ENCODE measurements around the gene MRPS25.

MRPS25 gene

DNA sequence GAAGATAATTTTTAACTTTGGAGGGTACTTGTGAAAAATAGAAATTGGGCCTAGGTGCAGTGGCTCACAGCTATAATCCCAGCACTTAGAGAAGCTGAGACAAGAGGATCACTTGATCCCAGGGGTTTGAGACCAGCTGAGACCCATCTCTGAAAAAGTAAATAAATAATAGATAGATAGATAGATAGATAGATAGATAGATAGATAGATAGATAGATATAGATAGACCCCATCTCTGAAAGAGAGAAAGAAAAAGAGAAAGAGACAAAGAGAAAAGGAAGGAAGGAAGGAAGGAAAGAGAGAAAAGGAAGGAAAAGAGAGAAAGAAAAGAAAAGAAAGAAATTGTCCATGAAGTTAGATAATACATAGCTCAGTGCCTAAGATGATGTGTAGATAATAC, 35.5 kb downstream of the MRPS25 start:
- TF ChIP-seq CTCF (conservative IDR thresholded peaks at IDR 0.05), result no peak
- no peak for TF ChIP-seq ZFX (IDR thresholded peaks at IDR 0.05)
- H3K27ac ChIP-seq, result no peak overlapping the region

DNA sequence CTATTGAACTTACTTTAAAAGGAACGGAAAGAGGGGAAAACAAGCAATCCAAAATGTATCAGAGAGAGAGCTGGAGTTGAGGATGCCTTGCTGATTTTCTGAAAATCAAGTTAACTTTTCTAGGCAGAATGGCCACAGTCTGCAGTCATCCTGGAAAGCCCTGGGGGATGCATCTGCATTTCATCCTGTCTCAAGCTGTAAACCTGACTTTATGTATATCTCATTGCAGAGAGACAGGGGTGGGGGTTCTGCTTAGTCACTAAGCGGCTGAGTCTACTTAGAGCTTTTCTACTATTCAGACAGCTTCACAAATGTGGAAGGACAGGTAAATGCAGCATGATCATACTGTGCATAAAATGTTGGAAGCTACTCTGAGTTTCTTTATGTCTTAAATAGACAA, 41.4 kb downstream of the MRPS25 start:
- no peak overlapping the region for H3K27ac ChIP-seq
- TF ChIP-seq CTCF (conservative IDR thresholded peaks at IDR 0.05) (no peak), ZFX (IDR thresholded peaks at IDR 0.05) (no peak)

DNA sequence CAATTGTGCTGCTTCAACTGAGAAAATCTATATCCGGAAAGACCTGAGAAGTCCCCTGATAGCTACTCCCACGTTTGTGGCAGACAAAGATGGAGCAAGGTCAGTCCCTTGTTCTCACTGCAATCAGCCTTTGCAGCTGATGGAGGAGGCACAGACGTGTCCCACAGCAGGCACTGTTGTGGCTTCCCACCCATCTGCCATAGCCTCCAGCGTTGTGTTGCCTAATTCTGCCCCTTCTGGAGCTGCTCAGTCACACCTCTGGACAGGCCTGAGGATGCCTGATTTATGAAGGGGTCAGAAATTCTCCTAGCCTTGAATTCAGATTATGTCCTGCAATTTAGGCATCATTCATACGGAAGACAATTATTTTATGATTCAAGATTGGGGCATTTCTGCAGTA, 41.9 kb downstream of the MRPS25 start:
- no peak for TF ChIP-seq CTCF (conservative IDR thresholded peaks at IDR 0.05)
- TF ChIP-seq ZFX (IDR thresholded peaks at IDR 0.05), result no peak
- H3K27ac ChIP-seq, result no peak overlapping the region

- H3K27ac ChIP-seq, result no peak overlapping the region
- TF ChIP-seq CTCF (conservative IDR thresholded peaks at IDR 0.05) (no peak), ZFX (IDR thresholded peaks at IDR 0.05) (no peak)
These were observed 47.9 kb downstream of the MRPS25 start for GRCh38 chr3:15017191-15017590.

- no peak overlapping the region for H3K27ac ChIP-seq
- TF ChIP-seq ZFX (IDR thresholded peaks at IDR 0.05) (no peak), CTCF (conservative IDR thresholded peaks at IDR 0.05) (no peak)
These were observed 49.7 kb downstream of the MRPS25 start for GRCh38 chr3:15015456-15015855.

- no peak for TF ChIP-seq ZFX (IDR thresholded peaks at IDR 0.05)
- no peak for TF ChIP-seq CTCF (conservative IDR thresholded peaks at IDR 0.05)
- no peak overlapping the region for H3K27ac ChIP-seq
These were observed 50.3 kb downstream of the MRPS25 start for GRCh38 chr3:15014606-15015328.

DNA sequence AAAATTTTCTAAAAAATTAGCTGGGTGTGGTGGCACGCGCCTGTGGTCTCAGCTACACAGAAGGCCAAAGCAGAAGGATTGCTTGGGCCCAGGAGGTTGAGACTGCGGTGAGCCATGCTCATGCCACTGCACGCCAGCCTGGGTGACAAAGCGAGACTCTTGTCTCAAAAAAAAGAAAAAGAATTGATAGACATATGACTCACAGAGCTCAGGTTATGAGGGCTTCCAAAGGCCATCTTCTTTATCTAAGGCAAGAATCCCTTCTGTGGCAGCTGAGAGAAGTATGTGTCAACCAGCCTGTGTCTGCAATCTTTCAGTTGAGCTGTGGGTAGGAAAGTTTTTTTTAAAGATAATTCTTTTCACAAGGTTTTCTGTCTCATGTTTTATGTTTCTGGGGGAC, 53.9 kb downstream of the MRPS25 start:
- TF ChIP-seq CTCF (conservative IDR thresholded peaks at IDR 0.05) (no peak), ZFX (IDR thresholded peaks at IDR 0.05) (no peak)
- no peak overlapping the region for H3K27ac ChIP-seq

Data from C4-2B (cell line).